ENCODE data around the gene TMEM247. TPM values are rescaled to one million over a fixed set of nuclear protein-coding genes. Genes with fewer than 3 reads are reported as not detected.

The TMEM247 gene
- polyA plus RNA-seq, 1 of the 3 experiments (the other 2 are of a cell fraction) = not detected

GRCh38 chr2:46447649-46448048, 31.7 kb upstream of the TMEM247 start:
- H3K27ac ChIP-seq (ENCODE audit: low read depth in 2 of 2, low read length in 1 of 2) = no peak overlapping the region
- H3K79me2 ChIP-seq (ENCODE audit: insufficient read depth) = no peaks in the 10 kb centered on the region
- H3K9me2 ChIP-seq = no peaks in the 10 kb centered on the region
- H3K27me3 ChIP-seq (ENCODE audit: insufficient read depth) = no peaks in the 10 kb centered on the region
- no peak for DNase-seq
- no peaks in the 10 kb centered on the region for H3K36me3 ChIP-seq (replicated peaks in 1 of 2; ENCODE audit: control insufficient read depth in 1 of 2, insufficient read depth in 2 of 2, low read length in 1 of 2)
- H3K9me3 ChIP-seq = peaks cover 16% of the 10 kb centered on the region; the same call in 1 of the 2 replicates
- no peak overlapping the region for H3K4me2 ChIP-seq
- 67% methylated on average over 2 of the region's 2 CpGs for WGBS (ENCODE audit: low lambda C conversion rate)
- no peak overlapping the region for H3K9ac ChIP-seq
- no peaks in the 10 kb centered on the region for H4K20me1 ChIP-seq (ENCODE audit: insufficient read depth)
- H3K4me1 ChIP-seq (ENCODE audit: control insufficient read depth in 1 of 2, insufficient read depth in 2 of 2, low read depth in 1 of 2, low read length in 1 of 2) = no peaks in the 10 kb centered on the region
- ChIA-PET POLR2A (no interaction called here), CTCF (no interaction called here)
- TF ChIP-seq ZBTB33 (IDR thresholded peaks at IDR 0.05; ENCODE audit: borderline replicate concordance, low read depth) (no peak), YY1 (IDR thresholded peaks at IDR 0.05; ENCODE audit: low read depth) (no peak), FOXM1 (IDR thresholded peaks at IDR 0.05; ENCODE audit: low read depth) (no peak), USF1 (IDR thresholded peaks at IDR 0.05; ENCODE audit: borderline replicate concordance, low read depth) (no peak), POLR2AphosphoS5 (IDR thresholded peaks at IDR 0.05; ENCODE audit: low read depth, low read length) (no peak), PBX3 (IDR thresholded peaks at IDR 0.05) (no peak), SMC3 (IDR thresholded peaks at IDR 0.05; ENCODE audit: low read depth, low read length) (no peak), TEAD4 (IDR thresholded peaks at IDR 0.05; ENCODE audit: borderline replicate concordance, insufficient read depth) (no peak)
- no peak overlapping the region for H2AFZ ChIP-seq (ENCODE audit: low read depth)
- H3K4me3 ChIP-seq (ENCODE audit: low read depth in 2 of 2, low read length in 1 of 2) = no peak overlapping the region
- no peaks in the 10 kb centered on the region for H3F3A ChIP-seq (replicated peaks; ENCODE audit: insufficient read depth)

- no peaks in the 10 kb centered on the region for H3K27me3 ChIP-seq (ENCODE audit: insufficient read depth)
- no peaks in the 10 kb centered on the region for H3K4me1 ChIP-seq (ENCODE audit: control insufficient read depth in 1 of 2, insufficient read depth in 2 of 2, low read depth in 1 of 2, low read length in 1 of 2)
- H3K27ac ChIP-seq (ENCODE audit: low read depth in 2 of 2, low read length in 1 of 2) = no peak overlapping the region
- H3K9me2 ChIP-seq = no peaks in the 10 kb centered on the region
- no peaks in the 10 kb centered on the region for H3F3A ChIP-seq (replicated peaks; ENCODE audit: insufficient read depth)
- no peak for DNase-seq
- no peak overlapping the region for H3K4me2 ChIP-seq
- H3K79me2 ChIP-seq (ENCODE audit: insufficient read depth) = no peaks in the 10 kb centered on the region
- 76% methylated on average over 6 of the region's 6 CpGs for WGBS (ENCODE audit: low lambda C conversion rate)
- peaks cover 16% of the 10 kb centered on the region; the same call in 1 of the 2 replicates for H3K9me3 ChIP-seq
- no peaks in the 10 kb centered on the region for H3K36me3 ChIP-seq (replicated peaks in 1 of 2; ENCODE audit: control insufficient read depth in 1 of 2, insufficient read depth in 2 of 2, low read length in 1 of 2)
- no peak overlapping the region for H3K9ac ChIP-seq
- TF ChIP-seq JUND (IDR thresholded peaks at IDR 0.05) (no peak), EP300 (IDR thresholded peaks at IDR 0.05; ENCODE audit: borderline replicate concordance in 1 of 2, low read depth in 1 of 2, low read length in 1 of 2) (no peak), CHD2 (IDR thresholded peaks at IDR 0.05; ENCODE audit: low read length, partially characterized antibody) (no peak), USF2 (IDR thresholded peaks at IDR 0.05; ENCODE audit: borderline replicate concordance, low read depth, low read length) (no peak), MEF2A (IDR thresholded peaks at IDR 0.05; ENCODE audit: borderline replicate concordance, low read depth) (no peak), CTCF (IDR thresholded peaks at IDR 0.05) (no peak), GABPA (IDR thresholded peaks at IDR 0.05; ENCODE audit: low read depth) (no peak), REST (IDR thresholded peaks at IDR 0.05; ENCODE audit: low read depth, low read length) (no peak), RXRA (IDR thresholded peaks at IDR 0.05; ENCODE audit: borderline replicate concordance, low read depth) (no peak)
- CTCF ChIA-PET = interaction anchor here (1.3 kb wide), 1 partner anchor 437 kb away, joined by 4 read pairs; no protein-coding TSS in a partner anchor
- H3K4me3 ChIP-seq (ENCODE audit: low read depth in 2 of 2, low read length in 1 of 2) = no peak overlapping the region
- H4K20me1 ChIP-seq (ENCODE audit: insufficient read depth) = no peaks in the 10 kb centered on the region
- POLR2A ChIA-PET = no interaction called here
- no peak overlapping the region for H2AFZ ChIP-seq (ENCODE audit: low read depth)
These were observed 31.3 kb upstream of the TMEM247 start for GRCh38 chr2:46448111-46448510.

Data from SK-N-SH (cell line).